HG03469 (cell line): ENCODE results near the gene MSI2.

Source experiments
- ATAC-seq: cut with Tn5 transposase; IDR thresholded peaks from one replicate; pipeline ENCODE4 v1.9.1; 2021; ENCODE audit warnings: mild to moderate bottlenecking, moderate library complexity, moderate number of reproducible peaks; ENCODE audit not compliant: unreplicated experiment

The MSI2 gene

GRCh38 chr17:57448759-57449283, 192.5 kb downstream of the MSI2 start:
- ATAC-seq, result no peak

GRCh38 chr17:57451191-57451590, 194.9 kb downstream of the MSI2 start:
- no peak for ATAC-seq

- no peak for ATAC-seq
Observed at GRCh38 chr17:57451643-57452042, 195.3 kb downstream of the MSI2 start.

- ATAC-seq, result no peak
Observed at GRCh38 chr17:57453841-57454425, 197.6 kb downstream of the MSI2 start.

GRCh38 chr17:57454729-57455062, 198.4 kb downstream of the MSI2 start:
- ATAC-seq, result no peak

GRCh38 chr17:57455063-57455914, 199.0 kb downstream of the MSI2 start:
- peak; percentile 60 for ATAC-seq

- no peak for ATAC-seq
Observed at GRCh38 chr17:57456622-57457021, 200.3 kb downstream of the MSI2 start.

- ATAC-seq, result no peak
Observed at GRCh38 chr17:57457188-57457587, 200.9 kb downstream of the MSI2 start.

- ATAC-seq, result no peak
Observed at GRCh38 chr17:57458718-57459285, 202.5 kb downstream of the MSI2 start.

- no peak for ATAC-seq
Observed at GRCh38 chr17:57459286-57459915, 203.1 kb downstream of the MSI2 start.

GRCh38 chr17:57461082-57461481, 204.8 kb downstream of the MSI2 start:
- no peak for ATAC-seq

- no peak for ATAC-seq
Observed at GRCh38 chr17:57462007-57462579, 205.8 kb downstream of the MSI2 start.

GRCh38 chr17:57463103-57463885, 207.0 kb downstream of the MSI2 start:
- ATAC-seq, result no peak

GRCh38 chr17:57464191-57464864, 208.0 kb downstream of the MSI2 start:
- ATAC-seq, result no peak

- ATAC-seq, result no peak
Observed at GRCh38 chr17:57465610-57466009, 209.3 kb downstream of the MSI2 start.

- no peak for ATAC-seq
Observed at GRCh38 chr17:57466017-57466471, 209.7 kb downstream of the MSI2 start.

- no peak for ATAC-seq
Observed at GRCh38 chr17:57466521-57466920, 210.2 kb downstream of the MSI2 start.

- no peak for ATAC-seq
Observed at GRCh38 chr17:57467226-57467625, 210.9 kb downstream of the MSI2 start.

- no peak for ATAC-seq
Observed at GRCh38 chr17:57467801-57468200, 211.5 kb downstream of the MSI2 start.
